Activated CD4-positive, alpha-beta T cell treated with anti-CD3 and anti-CD28 coated beads for 36 hours (primary cell): ENCODE data around the gene MROH2A. TPM values are rescaled to one million over a fixed set of nuclear protein-coding genes. Genes with fewer than 3 reads are reported as not detected.
"Not testable (repeated sequence)": the region's sequence is repeated elsewhere in the genome, so short reads cannot be mapped to it uniquely, and the experiment has no call there.

Experiments used
- ATAC-seq: fragments of 200-7000 bp; cut with Tn5 transposase; one replicate; pipeline ENCODE4 v1.10.0; 2021; ENCODE audit warnings: mild to moderate bottlenecking, moderate library complexity
- CTCF ChIA-PET: fragments of 350-600 bp; sonication (Branson Sonifier 250); formaldehyde crosslinking; loops from one replicate; lab custom pipeline; 2021; ENCODE audit warnings: antibody characterized with exemption; lab: Charles Lee
- POLR2A ChIA-PET: fragments of 350-600 bp; sonication (Branson Sonifier 250); formaldehyde crosslinking; loops from one replicate; lab custom pipeline; 2021; ENCODE audit warnings: antibody characterized with exemption, inconsistent platforms; lab: Charles Lee
- DNase-seq: peaks from one replicate; pipeline ENCODE4 v3.0.0-alpha.2; 2020
- H3K27ac Mint-ChIP-seq: one replicate; pipeline ENCODE4 v1.8.0; 2021; ENCODE audit warnings: mixed read lengths
- H3K27me3 Mint-ChIP-seq: one replicate; pipeline ENCODE4 v1.8.0; 2021; ENCODE audit warnings: mixed read lengths
- H3K36me3 Mint-ChIP-seq: one replicate; pipeline ENCODE4 v1.8.0; 2021; ENCODE audit warnings: low read depth, mixed read lengths
- H3K4me1 Mint-ChIP-seq: one replicate; pipeline ENCODE4 v1.8.0; 2021; ENCODE audit warnings: mixed read lengths
- H3K4me3 Mint-ChIP-seq: one replicate; pipeline ENCODE4 v1.8.0; 2021; ENCODE audit warnings: mild to moderate bottlenecking, moderate library complexity, mixed read lengths
- H3K9me3 Mint-ChIP-seq: one replicate; pipeline ENCODE4 v1.8.0; 2021; ENCODE audit warnings: low read depth, mixed read lengths
- intact Hi-C, 2 experiments: fragments of 100-400 bp; cut with DNase I in 1 of 2; cut with micrococcal nuclease in 1 of 2; formaldehyde crosslinking; loops; one replicate each; pipeline versions ENCODE4 v1.14.2 to v1.15.1; 2022 to 2024; cut with DNase I, micrococcal nuclease
- total RNA-seq, 2 experiments: library from RNA; stranded (reverse); gene quantifications; one replicate each; pipeline ENCODE4 v1.2.3, GENCODE V29; 2021

The MROH2A gene
- total RNA-seq, 2 experiments from 2014 or later = not detected

- CTCF ChIA-PET = interaction anchor here (0.7 kb wide), 1 partner anchor 59 kb away, joined by 3 read pairs; no protein-coding TSS in a partner anchor
- H3K4me3 Mint-ChIP-seq, POLR2A ChIA-PET, H3K4me1 Mint-ChIP-seq, intact Hi-C loops, H3K9me3 Mint-ChIP-seq, DNase-seq, ATAC-seq, H3K27ac Mint-ChIP-seq, H3K36me3 Mint-ChIP-seq: not testable (repeated sequence)
- H3K27me3 Mint-ChIP-seq = peaks cover 23% of the 10 kb centered on the region
Observed at GRCh38 chr2:233751212-233752009, 26.7 kb upstream of the MROH2A start.

DNA sequence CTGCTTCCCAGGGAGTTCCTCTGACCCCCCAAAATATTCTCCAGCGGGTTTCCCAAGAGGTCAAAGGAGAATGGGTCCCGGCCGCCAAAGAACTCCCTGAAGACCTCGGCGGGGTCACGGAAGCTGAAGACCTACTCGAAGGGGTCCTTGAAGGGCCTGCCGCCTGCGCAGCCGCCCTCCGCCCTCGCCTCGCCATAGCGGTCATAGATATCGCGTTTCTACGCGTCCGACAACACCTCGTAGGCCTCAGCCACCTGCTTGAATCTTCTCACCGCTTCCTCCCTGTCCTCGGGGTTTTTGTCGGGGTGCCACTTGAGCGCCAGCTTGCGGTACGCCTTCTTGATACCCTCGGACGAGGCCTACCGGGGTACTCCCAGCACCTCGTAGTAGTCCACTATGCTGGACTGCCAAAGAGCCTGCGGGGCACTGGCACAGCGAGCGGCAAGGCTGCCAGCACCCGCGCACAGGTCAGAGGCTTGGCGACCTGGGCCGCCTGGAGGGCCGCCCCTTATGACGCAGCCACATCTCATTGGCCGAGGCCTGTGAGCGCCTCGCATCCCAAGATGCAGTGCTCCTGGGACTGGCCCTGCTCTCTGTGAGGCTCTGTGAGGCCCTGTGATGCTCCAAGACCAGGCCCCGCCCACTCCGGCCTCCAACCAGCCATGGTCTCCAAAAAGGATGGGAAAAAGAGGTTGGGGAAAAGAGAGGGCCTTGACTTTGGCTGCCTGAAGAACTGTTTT, 23.1 kb upstream of the MROH2A start:
- Mint-ChIP-seq H3K9me3 (peaks cover 4% of the 10 kb centered on the region), H3K27ac (no peak overlapping the region), H3K4me1 (no peaks in the 10 kb centered on the region), H3K36me3 (no peaks in the 10 kb centered on the region), H3K4me3 (no peak overlapping the region), H3K27me3 (peaks cover 7% of the 10 kb centered on the region)
- ChIA-PET CTCF (no interaction called here), POLR2A (no interaction called here)
- ATAC-seq = no peak
- intact Hi-C loops = no loop called here
- no peak for DNase-seq

GRCh38 chr2:233756429-233757081, 21.6 kb upstream of the MROH2A start:
- H3K27me3 Mint-ChIP-seq = peaks cover 6% of the 10 kb centered on the region
- no peak overlapping the region for H3K4me3 Mint-ChIP-seq
- DNase-seq (no peak), ATAC-seq (no peak)
- intact Hi-C loops = no loop called here
- H3K27ac Mint-ChIP-seq = no peak overlapping the region
- POLR2A ChIA-PET = no interaction called here
- CTCF ChIA-PET = no interaction called here
- H3K4me1 Mint-ChIP-seq = no peaks in the 10 kb centered on the region
- peaks cover 1% of the 10 kb centered on the region for H3K9me3 Mint-ChIP-seq
- no peaks in the 10 kb centered on the region for H3K36me3 Mint-ChIP-seq

DNA sequence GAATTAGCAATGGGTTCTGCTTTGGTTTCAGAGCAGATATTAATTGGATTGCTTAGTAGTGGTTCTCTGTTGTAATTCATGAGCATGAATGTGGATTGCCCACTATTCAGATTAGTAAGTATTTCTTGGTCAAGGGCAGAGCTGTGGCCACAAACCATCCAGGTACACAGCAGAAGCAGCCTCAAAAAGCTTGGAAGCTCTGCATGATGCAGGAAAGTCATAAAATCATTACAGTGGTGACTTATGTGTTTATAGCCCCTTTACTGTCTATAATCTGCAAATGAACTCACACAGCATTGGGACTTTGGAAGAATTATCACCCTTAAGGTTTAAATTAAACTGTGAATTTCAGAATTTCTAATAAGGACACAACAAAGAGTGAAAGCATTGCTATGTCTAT, 20.0 kb upstream of the MROH2A start:
- Mint-ChIP-seq H3K27ac (no peak overlapping the region), H3K4me3 (no peak overlapping the region), H3K4me1 (no peaks in the 10 kb centered on the region), H3K36me3 (no peaks in the 10 kb centered on the region), H3K27me3 (no peaks in the 10 kb centered on the region), H3K9me3 (no peaks in the 10 kb centered on the region)
- ChIA-PET POLR2A (no interaction called here), CTCF (no interaction called here)
- no peak for ATAC-seq
- no peak for DNase-seq
- intact Hi-C loops = no loop called here

GRCh38 chr2:233758849-233759248, 19.3 kb upstream of the MROH2A start:
- DNase-seq = no peak
- Mint-ChIP-seq H3K27me3 (peaks cover 6% of the 10 kb centered on the region), H3K9me3 (no peaks in the 10 kb centered on the region), H3K4me3 (no peak overlapping the region), H3K36me3 (no peaks in the 10 kb centered on the region), H3K4me1 (no peaks in the 10 kb centered on the region), H3K27ac (no peak overlapping the region)
- intact Hi-C loops = no loop called here
- ATAC-seq = no peak
- ChIA-PET POLR2A (no interaction called here), CTCF (no interaction called here)

DNA sequence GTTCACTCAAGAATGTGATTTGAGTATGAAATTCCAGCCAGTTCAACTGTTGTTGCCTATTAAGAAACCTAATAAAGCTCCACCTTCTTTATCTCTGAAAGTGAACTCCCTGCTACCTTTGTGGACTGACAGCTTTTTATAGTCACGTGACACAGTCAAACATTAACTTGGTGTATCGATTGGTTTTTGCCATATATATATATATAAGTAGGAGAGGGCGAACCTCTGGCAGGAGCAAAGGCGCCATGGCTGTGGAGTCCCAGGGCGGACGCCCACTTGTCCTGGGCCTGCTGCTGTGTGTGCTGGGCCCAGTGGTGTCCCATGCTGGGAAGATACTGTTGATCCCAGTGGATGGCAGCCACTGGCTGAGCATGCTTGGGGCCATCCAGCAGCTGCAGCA, 18.1 kb upstream of the MROH2A start, which contains the start of gene UGT1A1:
TSS of gene UGT1A1 (plus strand) at position 228 of the 400 bp plus-strand sequence. CDS start at position 246, 18 bp downstream.
- H3K4me3 Mint-ChIP-seq = no peak within 1 kb of the TSS
- no peaks in the 10 kb centered on the region for H3K9me3 Mint-ChIP-seq
- no peak for DNase-seq
- no peaks in the 10 kb centered on the region for H3K36me3 Mint-ChIP-seq
- intact Hi-C loops = no loop called here
- POLR2A ChIA-PET = no interaction called here
- H3K27ac Mint-ChIP-seq = no peak within 1 kb of the TSS
- ATAC-seq = no peak
- peaks cover 9% of the 10 kb centered on the region for H3K27me3 Mint-ChIP-seq
- H3K4me1 Mint-ChIP-seq = no peaks in the 10 kb centered on the region
- CTCF ChIA-PET = no interaction called here

DNA sequence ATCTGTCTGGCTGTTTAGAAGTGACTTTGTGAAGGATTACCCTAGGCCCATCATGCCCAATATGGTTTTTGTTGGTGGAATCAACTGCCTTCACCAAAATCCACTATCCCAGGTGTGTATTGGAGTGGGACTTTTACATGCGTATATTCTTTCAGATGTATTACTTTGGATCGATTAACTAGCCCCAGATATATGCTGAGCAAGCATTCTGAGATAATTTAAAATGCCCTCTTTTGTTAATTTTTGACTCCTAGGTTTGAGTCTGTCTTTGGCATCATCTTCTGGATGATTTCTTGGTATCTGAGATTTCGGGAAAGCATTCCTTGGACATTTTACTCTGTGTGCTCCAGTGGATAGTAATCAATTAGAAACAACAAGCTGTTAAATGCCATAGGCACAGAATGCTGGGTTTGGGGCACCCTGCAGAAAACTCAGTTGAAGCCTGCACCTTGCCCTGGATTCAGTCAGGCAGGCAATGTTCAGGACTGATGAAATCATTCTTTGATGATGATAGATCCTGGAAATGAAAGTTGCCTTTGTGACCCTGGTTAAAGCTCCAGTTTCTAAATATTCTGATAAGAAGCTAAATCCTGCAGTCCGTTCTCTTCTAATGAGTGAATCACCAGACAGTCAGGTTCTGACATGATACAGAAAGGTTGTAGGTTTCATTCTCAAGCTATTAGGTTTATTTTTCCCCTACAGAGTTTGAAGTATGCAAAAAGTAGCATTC, 16.9 kb upstream of the MROH2A start:
- Mint-ChIP-seq H3K36me3 (no peaks in the 10 kb centered on the region), H3K4me3 (no peak overlapping the region), H3K27ac (no peak overlapping the region), H3K27me3 (peaks cover 13% of the 10 kb centered on the region), H3K4me1 (no peaks in the 10 kb centered on the region), H3K9me3 (no peaks in the 10 kb centered on the region)
- ATAC-seq (no peak), DNase-seq (no peak)
- CTCF ChIA-PET = no interaction called here
- intact Hi-C loops = no loop called here
- POLR2A ChIA-PET = no interaction called here

DNA sequence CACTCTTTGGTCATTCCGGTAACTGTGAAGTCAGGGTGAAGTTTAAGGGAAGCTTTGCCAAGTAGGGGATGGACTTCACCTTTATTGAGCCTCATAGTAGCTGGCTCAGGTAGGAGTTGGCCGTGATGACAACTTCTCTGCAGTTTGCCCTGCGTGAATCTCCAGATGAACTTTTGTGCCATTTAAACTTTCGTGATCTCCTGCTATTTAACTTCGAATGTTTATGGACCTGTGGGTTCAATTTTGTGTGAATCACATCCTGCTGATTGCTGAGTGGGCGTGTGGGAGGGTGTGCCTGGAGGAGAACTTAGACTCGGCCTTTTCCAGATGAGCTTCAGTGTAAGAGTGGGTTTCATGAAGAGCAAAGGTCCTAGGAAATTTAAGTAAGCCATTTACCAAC, 13.9 kb upstream of the MROH2A start:
- POLR2A ChIA-PET = no interaction called here
- Mint-ChIP-seq H3K4me1 (no peaks in the 10 kb centered on the region), H3K36me3 (no peaks in the 10 kb centered on the region), H3K27me3 (peaks cover 19% of the 10 kb centered on the region), H3K4me3 (no peak overlapping the region), H3K9me3 (no peaks in the 10 kb centered on the region), H3K27ac (no peak overlapping the region)
- intact Hi-C loops = no loop called here
- ATAC-seq = no peak
- no peak for DNase-seq
- CTCF ChIA-PET = no interaction called here

- no peak for DNase-seq
- Mint-ChIP-seq H3K4me1 (no peaks in the 10 kb centered on the region), H3K9me3 (no peaks in the 10 kb centered on the region), H3K4me3 (no peak overlapping the region), H3K27me3 (peaks cover 20% of the 10 kb centered on the region), H3K27ac (no peak overlapping the region), H3K36me3 (no peaks in the 10 kb centered on the region)
- no peak for ATAC-seq
- ChIA-PET POLR2A (no interaction called here), CTCF (no interaction called here)
- intact Hi-C loops = no loop called here
Observed at GRCh38 chr2:233764761-233765160, 13.4 kb upstream of the MROH2A start.

DNA sequence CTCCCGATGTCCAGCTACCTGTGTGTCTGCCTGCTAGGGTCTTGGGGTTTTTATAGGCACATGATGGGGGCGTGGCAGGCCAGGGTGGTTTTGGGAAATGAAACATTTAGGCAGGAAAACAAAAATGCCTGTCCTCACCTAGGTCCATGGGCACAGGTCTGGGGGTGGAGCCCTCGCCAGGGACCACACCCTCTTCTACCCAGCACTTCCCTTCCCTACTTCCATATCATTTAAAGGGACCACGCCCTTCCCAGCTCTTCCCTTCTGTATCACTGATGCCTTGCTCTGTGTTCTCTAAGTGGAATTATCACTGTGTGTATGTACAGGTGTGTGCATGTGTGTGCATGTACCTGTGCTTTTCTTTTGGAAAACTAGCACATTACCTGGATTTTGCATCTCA, 11.7 kb upstream of the MROH2A start:
- H3K4me3 Mint-ChIP-seq = no peak overlapping the region
- H3K4me1 Mint-ChIP-seq = no peaks in the 10 kb centered on the region
- H3K27me3 Mint-ChIP-seq = peaks cover 20% of the 10 kb centered on the region
- no peak for ATAC-seq
- H3K9me3 Mint-ChIP-seq = no peaks in the 10 kb centered on the region
- H3K27ac Mint-ChIP-seq = no peak overlapping the region
- no peaks in the 10 kb centered on the region for H3K36me3 Mint-ChIP-seq
- POLR2A ChIA-PET = no interaction called here
- DNase-seq = no peak
- intact Hi-C loops = no loop called here
- CTCF ChIA-PET = no interaction called here

- Mint-ChIP-seq H3K4me1 (no peaks in the 10 kb centered on the region), H3K4me3 (no peak overlapping the region), H3K27me3 (peaks cover 20% of the 10 kb centered on the region), H3K27ac (no peak overlapping the region), H3K9me3 (no peaks in the 10 kb centered on the region), H3K36me3 (no peaks in the 10 kb centered on the region)
- intact Hi-C loops = no loop called here
- ATAC-seq (no peak), DNase-seq (no peak)
- POLR2A ChIA-PET = no interaction called here
- CTCF ChIA-PET = no interaction called here
Observed at GRCh38 chr2:233768076-233768475, 10.1 kb upstream of the MROH2A start.
